GM21825 (cell line): ENCODE data around the gene RFX2.
"Not testable (repeated sequence)": the region's sequence is repeated elsewhere in the genome, so short reads cannot be mapped to it uniquely, and the experiment has no call there.

Experiments
- ATAC-seq: cut with Tn5 transposase; IDR thresholded peaks from one replicate; pipeline ENCODE4 v1.9.1; 2021; ENCODE audit warnings: mild to moderate bottlenecking, moderate library complexity; ENCODE audit not compliant: unreplicated experiment

RFX2 gene

GRCh38 chr19:6076675-6077463 is 33.4 kb downstream of the RFX2 start:
- no peak for ATAC-seq

GRCh38 chr19:6076291-6076665 is 34.0 kb downstream of the RFX2 start:
- no peak for ATAC-seq

- no peak for ATAC-seq
Observed at GRCh38 chr19:6074709-6075403, 35.4 kb downstream of the RFX2 start.

- no peak for ATAC-seq
Observed at GRCh38 chr19:6073858-6074708, 36.2 kb downstream of the RFX2 start.

- ATAC-seq, result not testable (repeated sequence)
Observed at GRCh38 chr19:6073233-6073632, 37.1 kb downstream of the RFX2 start.

GRCh38 chr19:6071875-6072274 is 38.4 kb downstream of the RFX2 start:
- no peak for ATAC-seq

- no peak for ATAC-seq
Observed at GRCh38 chr19:6070720-6071485, 39.4 kb downstream of the RFX2 start.

- no peak for ATAC-seq
Observed at GRCh38 chr19:6070207-6070681, 40.1 kb downstream of the RFX2 start.

GRCh38 chr19:6069268-6069791 is 41.0 kb downstream of the RFX2 start:
- no peak for ATAC-seq

GRCh38 chr19:6068711-6069110 is 41.6 kb downstream of the RFX2 start:
- no peak for ATAC-seq

- ATAC-seq, result no peak
Observed at GRCh38 chr19:6067975-6068374, 42.3 kb downstream of the RFX2 start.

GRCh38 chr19:6066661-6067646 is 43.3 kb downstream of the RFX2 start:
- no peak for ATAC-seq

GRCh38 chr19:6065685-6066374 is 44.5 kb downstream of the RFX2 start:
- no peak for ATAC-seq

- ATAC-seq, result no peak
Observed at GRCh38 chr19:6064336-6065073, 45.8 kb downstream of the RFX2 start.

GRCh38 chr19:6063576-6064335 is 46.5 kb downstream of the RFX2 start:
- ATAC-seq, result no peak

- no peak for ATAC-seq
Observed at GRCh38 chr19:6062961-6063575, 47.2 kb downstream of the RFX2 start.

- ATAC-seq, result no peak
Observed at GRCh38 chr19:6062274-6062673, 48.0 kb downstream of the RFX2 start.
